Thoracic aorta (tissue), 2 donors: ENCODE results near the gene SNU13. TPM values are rescaled to one million over a fixed set of nuclear protein-coding genes. Genes with fewer than 3 reads are reported as not detected.

Source experiments
- ATAC-seq: fragments of 150-250 bp; one replicate; pipeline ENCODE4 v1.8.0; 2017; ENCODE audit warnings: low read depth; ENCODE audit not compliant: insufficient number of reproducible peaks, low FRiP score
- DNase-seq: peaks from one replicate; pipeline ENCODE4 v3.0.0-alpha.2; 2020; ENCODE audit warnings: low spot score
- H3K27ac ChIP-seq, 2 donors: fragments of 200-600 bp; sonication (generic); 1 replicate in 1 of 2; 2 replicates in 1 of 2; pipeline ENCODE4 v1.5.1; 2016; ENCODE audit warnings: mild to moderate bottlenecking in 2 of 2, moderate library complexity in 2 of 2
- H3K27me3 ChIP-seq: fragments of 200-600 bp; sonication (generic); replicated peaks from 2 replicates; pipeline ENCODE4 v1.6.0; 2016; ENCODE audit warnings: mild to moderate bottlenecking; ENCODE audit not compliant: insufficient read depth
- H3K36me3 ChIP-seq: fragments of 200-600 bp; sonication (generic); one replicate; pipeline ENCODE4 v1.5.1; 2016
- H3K4me1 ChIP-seq, 2 donors: fragments of 200-600 bp; sonication (generic); 1 replicate in 1 of 2; 2 replicates in 1 of 2; pipeline versions ENCODE4 v1.5.1 to v1.6.0; 2016; ENCODE audit warnings: low read depth in 2 of 2, mild to moderate bottlenecking in 1 of 2; ENCODE audit not compliant: control insufficient read depth in 1 of 2
- H3K4me3 ChIP-seq: fragments of 200-600 bp; sonication (generic); 2 replicates; pipeline ENCODE4 v1.5.1; 2016; ENCODE audit warnings: mild to moderate bottlenecking
- H3K9me3 ChIP-seq: fragments of 200-600 bp; sonication (generic); 2 replicates; pipeline ENCODE4 v1.5.1; 2016
- CTCF ChIP-seq: fragments of 200-600 bp; sonication (generic); IDR thresholded peaks from one replicate; pipeline ENCODE4 v1.5.1; 2019; ENCODE audit warnings: antibody characterized with exemption
- total RNA-seq, 2 donors: library from RNA; depleted of rRNA; stranded (reverse); fragments of >200 nt; gene quantifications; one replicate each; pipeline versions ENCODE4 v1.1.0 to v1.2.3, GENCODE V29; 2016

The SNU13 gene
- total RNA-seq, 2 donors from 2014 or later = 92.9 to 95.7 TPM

GRCh38 chr22:41722496-41722895, 33.8 kb upstream of the SNU13 start:
- no peak for ATAC-seq
- no peak overlapping the region for H3K4me3 ChIP-seq

GRCh38 chr22:41713004-41713403, 24.3 kb upstream of the SNU13 start:
- no peak overlapping the region for H3K4me3 ChIP-seq
- H3K9me3 ChIP-seq = no peaks in the 10 kb centered on the region
- H3K27ac ChIP-seq = no peak overlapping the region
- H3K36me3 ChIP-seq = no peaks in the 10 kb centered on the region
- H3K27me3 ChIP-seq = no peaks in the 10 kb centered on the region
- no peaks in the 10 kb centered on the region for H3K4me1 ChIP-seq
- DNase-seq = no peak
- TF ChIP-seq CTCF = no peak
- ATAC-seq = no peak

More at GRCh38 chr22:41722496-41722895, 33.8 kb upstream of the SNU13 start:
- Histone ChIP-seq H3K4me1 (no peaks in the 10 kb centered on the region), H3K27ac (no peak overlapping the region), H3K27me3 (no peaks in the 10 kb centered on the region), H3K36me3 (no peaks in the 10 kb centered on the region), H3K9me3 (no peaks in the 10 kb centered on the region)
- DNase-seq = no peak
- TF ChIP-seq CTCF = no peak

GRCh38 chr22:41709341-41709740, 20.7 kb upstream of the SNU13 start:
- no peak for TF ChIP-seq CTCF
- H3K9me3 ChIP-seq = no peaks in the 10 kb centered on the region

GRCh38 chr22:41702763-41703162, 14.1 kb upstream of the SNU13 start:
- Histone ChIP-seq H3K9me3 (no peaks in the 10 kb centered on the region), H3K4me3 (no peak overlapping the region), H3K36me3 (no peaks in the 10 kb centered on the region), H3K27me3 (no peaks in the 10 kb centered on the region), H3K27ac (no peak overlapping the region), H3K4me1 (peaks cover 3 to 9% of the 10 kb centered on the region in 2 donors)
- DNase-seq = no peak
- no peak for TF ChIP-seq CTCF
- ATAC-seq = no peak

More at GRCh38 chr22:41709341-41709740, 20.7 kb upstream of the SNU13 start:
- H3K4me3 ChIP-seq = no peak overlapping the region
- H3K27ac ChIP-seq = no peak overlapping the region
- no peaks in the 10 kb centered on the region for H3K27me3 ChIP-seq
- H3K4me1 ChIP-seq = no peaks in the 10 kb centered on the region
- H3K36me3 ChIP-seq = no peaks in the 10 kb centered on the region
- ATAC-seq (no peak), DNase-seq (no peak)

GRCh38 chr22:41700108-41700364, 11.4 kb upstream of the SNU13 start:
- Histone ChIP-seq H3K27ac (no peak overlapping the region), H3K27me3 (no peaks in the 10 kb centered on the region), H3K9me3 (no peaks in the 10 kb centered on the region), H3K4me1 (peaks cover 3 to 20% of the 10 kb centered on the region in 2 donors), H3K4me3 (no peak overlapping the region), H3K36me3 (no peaks in the 10 kb centered on the region)
- ATAC-seq = no peak
- TF ChIP-seq CTCF = no peak
- no peak for DNase-seq
